Naive thymus-derived CD8-positive, alpha-beta T cell (primary cell): ENCODE data around the gene CROCC. TPM values are rescaled to one million over a fixed set of nuclear protein-coding genes. Genes with fewer than 3 reads are reported as not detected.
"Not testable (repeated sequence)": the region's sequence is repeated elsewhere in the genome, so short reads cannot be mapped to it uniquely, and the experiment has no call there.

ENCODE experiments used
- ATAC-seq, 2 donors: fragments of 150-1000 bp; cut with Tn5 transposase in 1 of 2; sonication (Bioruptor Pico), chemical (Tn5 transposase) in 1 of 2; 1 replicate in 1 of 2; 2 replicates in 1 of 2; pipeline ENCODE4 v1.10.0; 2021; ENCODE audit warnings: mild to moderate bottlenecking in 2 of 2, moderate library complexity in 2 of 2
- POLR2A ChIA-PET: fragments of 350-600 bp; sonication (Branson Sonifier 250); formaldehyde crosslinking; loops from one replicate; lab custom pipeline; 2021; ENCODE audit warnings: antibody characterized with exemption; lab: Charles Lee
- DNase-seq, 10 donors: peaks; one replicate each; pipeline versions ENCODE4 v3.0.0 to v3.0.0-alpha.2; 2020 to 2022
- H3K27ac Mint-ChIP-seq, 10 donors: one replicate each; pipeline ENCODE4 v1.8.0; 2020 to 2022; ENCODE audit warnings: mild to moderate bottlenecking in 10 of 10, mixed read lengths in 10 of 10, moderate library complexity in 4 of 10, inconsistent platforms in 1 of 10
- H3K27me3 Mint-ChIP-seq, 5 donors: one replicate each; pipeline ENCODE4 v1.8.0; 2021 to 2022; ENCODE audit warnings: mixed read lengths in 5 of 5
- H3K36me3 Mint-ChIP-seq, 3 donors: one replicate each; pipeline ENCODE4 v1.8.0; 2020 to 2022; ENCODE audit warnings: mixed read lengths in 3 of 3, mild to moderate bottlenecking in 2 of 3, inconsistent platforms in 1 of 3
- H3K4me1 Mint-ChIP-seq, 4 donors: one replicate each; pipeline ENCODE4 v1.8.0; 2021 to 2022; ENCODE audit warnings: mixed read lengths in 4 of 4
- H3K4me3 Mint-ChIP-seq, 10 donors: one replicate each; pipeline ENCODE4 v1.8.0; 2020 to 2022; ENCODE audit warnings: mild to moderate bottlenecking in 10 of 10, mixed read lengths in 10 of 10, moderate library complexity in 6 of 10, inconsistent platforms in 1 of 10
- H3K9me3 Mint-ChIP-seq, 9 donors: one replicate each; pipeline ENCODE4 v1.8.0; 2020 to 2022; ENCODE audit warnings: mixed read lengths in 9 of 9, mild to moderate bottlenecking in 3 of 9, inconsistent platforms in 1 of 9, moderate library complexity in 1 of 9
- polyA plus RNA-seq, 3 donors: library from polyadenylated mRNA; unstranded; fragments of 300-500 nt; fragmentation: Illumina TruSeq; gene quantifications; one replicate each; pipeline ENCODE4 v1.2.3, GENCODE V29; 2021
- total RNA-seq, 8 experiments: library from RNA in 2 of 8; stranded (reverse) in 2 of 8; gene quantifications; one replicate each; pipeline ENCODE4 v1.2.3 and lab custom pipeline; 2021 to 2026

Gene CROCC
- total and polyA plus RNA-seq, 5 experiments from 2014 or later: 1.2 to 124 (median 5.4) TPM

- Mint-ChIP-seq H3K4me1 (peaks cover 21 to 64% (median 47%) of the 10 kb centered on the region in 4 donors), H3K9me3 (no peaks in the 10 kb centered on the region), H3K36me3 (no peaks in the 10 kb centered on the region), H3K27me3 (no peaks in the 10 kb centered on the region), H3K4me3 (peak overlapping the region in 3 of 10 donors; percentile 80 to 84 (median 80)), H3K27ac (peak overlapping the region in 3 of 10 donors; percentile 25 to 60 (median 29))
- ATAC-seq (no peak), DNase-seq (no peak)
- POLR2A ChIA-PET: interaction anchor here (0.6 to 3.5 kb wide), 3 partner anchors 9 to 19 kb away, joined by 4 to 29 read pairs (median 7); no protein-coding TSS in a partner anchor
Measured at GRCh38 chr1:16922885-16923431, 1.2 kb downstream of the CROCC start.

DNA sequence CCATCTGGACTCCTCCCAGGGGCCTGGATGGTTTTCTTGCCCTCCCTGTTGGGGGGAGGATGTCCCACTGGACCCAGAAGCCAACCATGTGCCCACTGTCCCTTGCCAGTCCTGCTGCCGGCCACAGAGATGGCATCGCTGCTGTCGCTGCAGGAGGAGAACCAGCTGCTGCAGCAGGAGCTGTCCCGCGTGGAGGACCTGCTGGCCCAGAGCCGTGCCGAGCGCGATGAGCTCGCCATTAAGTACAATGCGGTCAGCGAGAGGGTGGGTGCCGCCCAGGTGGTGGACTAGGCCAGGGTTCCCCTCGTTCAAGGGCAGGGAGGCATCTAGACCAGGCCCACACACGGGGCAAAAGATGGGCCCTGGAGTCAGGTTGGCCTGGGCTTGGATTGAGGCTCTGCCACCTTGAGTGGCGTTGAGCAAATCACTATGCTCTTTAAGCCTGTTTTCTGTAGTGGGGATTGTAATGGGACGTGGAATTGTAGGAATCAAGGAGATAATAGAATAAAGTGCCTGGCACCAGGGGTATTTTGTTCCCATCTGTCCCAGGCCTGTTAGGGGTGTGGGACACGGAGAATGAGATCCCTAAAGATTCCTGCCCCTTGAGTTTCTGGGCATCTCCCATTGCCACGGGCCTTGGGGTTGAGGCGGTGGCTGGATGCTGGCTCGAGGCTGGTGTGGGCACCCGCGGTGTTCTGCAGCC, 2.6 kb downstream of the CROCC start:
- no peak for ATAC-seq
- H3K4me1 Mint-ChIP-seq: peaks cover 19 to 68% (median 48%) of the 10 kb centered on the region in 4 donors
- no peaks in the 10 kb centered on the region for H3K36me3 Mint-ChIP-seq
- H3K27me3 Mint-ChIP-seq: no peaks in the 10 kb centered on the region
- H3K27ac Mint-ChIP-seq: peak overlapping the region in 2 of 10 donors; percentile 55 to 62
- no peaks in the 10 kb centered on the region for H3K9me3 Mint-ChIP-seq
- DNase-seq: no peak
- POLR2A ChIA-PET: interaction anchor here (0.7 to 3.5 kb wide), 2 partner anchors 20 to 223 kb away, joined by 9 to 29 read pairs; no protein-coding TSS in a partner anchor
- peak overlapping the region in 1 of 10 donors; percentile 8 for H3K4me3 Mint-ChIP-seq

DNA sequence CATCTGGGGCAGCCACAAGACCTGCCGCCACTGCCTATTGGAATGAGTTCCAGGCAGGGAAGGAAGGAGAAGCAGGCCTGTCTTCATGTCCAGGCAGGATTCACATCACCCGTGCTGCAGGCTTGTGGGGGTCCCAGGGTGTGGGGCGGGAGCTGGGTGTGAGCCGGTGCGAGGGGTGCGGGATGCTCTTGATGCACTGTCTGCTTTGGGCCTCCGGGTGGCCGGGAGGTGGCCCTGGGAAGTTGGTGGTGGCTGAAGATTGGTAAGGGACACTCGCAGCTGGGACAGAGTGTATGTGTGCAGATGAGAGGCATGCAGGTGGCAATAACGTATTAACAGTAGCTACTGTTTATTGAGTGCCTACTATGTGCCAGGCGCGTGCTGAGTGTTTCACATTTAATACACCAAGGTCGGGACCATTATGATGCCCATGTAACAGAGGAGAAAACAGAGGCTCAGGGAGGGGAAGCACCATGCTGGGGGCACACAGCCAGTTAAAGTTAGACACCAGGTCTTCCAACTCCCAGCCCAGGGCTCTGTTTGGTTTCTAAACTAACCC, 3.3 kb downstream of the CROCC start:
- Mint-ChIP-seq H3K4me3 (no peak overlapping the region), H3K9me3 (no peaks in the 10 kb centered on the region), H3K4me1 (peaks cover 19 to 71% (median 48%) of the 10 kb centered on the region in 4 donors), H3K27me3 (no peaks in the 10 kb centered on the region), H3K36me3 (no peaks in the 10 kb centered on the region), H3K27ac (peak overlapping the region in 2 of 10 donors; percentile 55 to 64)
- ATAC-seq (no peak), DNase-seq (no peak)
- POLR2A ChIA-PET: no interaction called here

GRCh38 chr1:16925635-16926490, 4.1 kb downstream of the CROCC start:
- H3K9me3 Mint-ChIP-seq: no peaks in the 10 kb centered on the region
- H3K4me1 Mint-ChIP-seq: peaks cover 19 to 71% (median 45%) of the 10 kb centered on the region in 4 donors
- no peaks in the 10 kb centered on the region for H3K27me3 Mint-ChIP-seq
- peaks cover 0 to 2% (median 0%) of the 10 kb centered on the region in 3 donors for H3K36me3 Mint-ChIP-seq
- H3K27ac Mint-ChIP-seq: peak overlapping the region in 2 of 10 donors; percentile 38 to 47
- DNase-seq (no peak), ATAC-seq (no peak)
- no peak overlapping the region for H3K4me3 Mint-ChIP-seq
- POLR2A ChIA-PET: interaction anchor here (0.5 to 1.2 kb wide), 3 partner anchors 12 to 295 kb away, joined by 3 to 4 read pairs (median 3); no protein-coding TSS in a partner anchor

DNA sequence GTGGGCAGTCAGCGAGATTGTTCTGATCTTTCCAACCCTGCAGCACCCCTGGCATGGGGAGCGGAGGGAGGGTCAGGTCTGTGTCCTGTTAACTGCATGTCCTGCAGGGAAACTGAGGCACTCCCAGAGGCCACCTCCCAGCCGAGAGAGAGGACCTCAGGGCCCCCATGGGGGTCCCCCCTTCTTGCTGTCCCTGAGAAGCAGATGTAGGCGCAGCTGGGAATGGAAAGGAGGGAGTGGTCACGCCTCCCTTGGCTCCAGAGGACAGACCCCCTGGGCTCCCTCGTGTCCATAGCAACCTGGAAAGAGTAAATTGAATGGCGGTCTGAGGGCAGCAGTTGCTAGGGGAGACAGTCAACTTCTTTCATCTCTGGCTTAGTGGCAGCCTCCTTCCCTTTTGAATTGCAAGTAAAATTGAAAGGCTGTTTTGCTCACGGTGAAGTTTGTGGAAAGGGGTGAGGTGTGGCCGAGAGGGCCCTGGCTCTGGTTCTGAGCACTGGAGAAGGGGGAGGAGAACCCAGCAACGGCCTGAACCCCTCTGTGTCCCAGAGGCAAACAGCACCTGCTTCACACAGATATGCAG, 4.9 kb downstream of the CROCC start:
- DNase-seq: no peak
- peak overlapping the region in 2 of 10 donors; percentile 66 to 70 for H3K27ac Mint-ChIP-seq

DNA sequence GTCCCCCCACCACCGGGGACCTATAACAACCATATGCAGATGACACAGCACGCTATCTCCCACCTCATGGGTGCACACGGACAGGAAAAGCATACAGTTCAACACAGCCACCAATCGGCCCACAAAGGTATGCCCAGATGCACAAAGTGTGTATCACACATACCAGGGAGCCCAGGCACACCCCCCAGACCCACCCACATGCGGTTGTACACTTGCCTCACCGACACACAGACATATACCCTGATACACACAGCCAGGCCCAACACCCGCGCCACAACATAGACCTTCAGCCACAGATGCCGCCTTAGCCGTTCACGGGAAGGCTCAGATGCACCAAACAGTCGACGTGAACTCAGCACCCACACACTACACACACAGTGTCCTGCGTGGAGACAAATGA, 5.5 kb downstream of the CROCC start:
- peaks cover 13 to 58% (median 33%) of the 10 kb centered on the region in 4 donors for H3K4me1 Mint-ChIP-seq
- H3K27me3 Mint-ChIP-seq: no peaks in the 10 kb centered on the region
- H3K27ac Mint-ChIP-seq: peak overlapping the region in 4 of 10 donors; percentile 26 to 70 (median 49)
- no peak for ATAC-seq
- POLR2A ChIA-PET: interaction anchor here (1.0 kb wide), 1 partner anchor 22 kb away, joined by 4 read pairs; no protein-coding TSS in a partner anchor
- H3K36me3 Mint-ChIP-seq: peaks cover 0 to 12% (median 4%) of the 10 kb centered on the region in 3 donors
- H3K9me3 Mint-ChIP-seq: no peaks in the 10 kb centered on the region
- no peak for DNase-seq
- peak overlapping the region in 6 of 10 donors; percentile 1 to 66 (median 14) for H3K4me3 Mint-ChIP-seq

More for the DNA sequence above, 4.9 kb downstream of the CROCC start:
- ATAC-seq: no peak
- H3K4me3 Mint-ChIP-seq: no peak overlapping the region
- peaks cover 16 to 64% (median 39%) of the 10 kb centered on the region in 4 donors for H3K4me1 Mint-ChIP-seq
- H3K27me3 Mint-ChIP-seq: no peaks in the 10 kb centered on the region
- no peaks in the 10 kb centered on the region for H3K9me3 Mint-ChIP-seq
- peaks cover 0 to 8% (median 4%) of the 10 kb centered on the region in 3 donors for H3K36me3 Mint-ChIP-seq
- POLR2A ChIA-PET: interaction anchor here (1.2 kb wide), 1 partner anchor 12 kb away, joined by 3 read pairs; no protein-coding TSS in a partner anchor

- Mint-ChIP-seq H3K27ac (peak overlapping the region in 2 of 10 donors; percentile 66 to 70), H3K36me3 (peaks cover 0 to 15% (median 4%) of the 10 kb centered on the region in 3 donors), H3K4me1 (peaks cover 13 to 51% (median 27%) of the 10 kb centered on the region in 4 donors), H3K9me3 (no peaks in the 10 kb centered on the region), H3K4me3 (peak overlapping the region in 2 of 10 donors; percentile 16 to 18), H3K27me3 (no peaks in the 10 kb centered on the region)
- DNase-seq: no peak
- POLR2A ChIA-PET: interaction anchor here (0.6 to 1.0 kb wide), 2 partner anchors 13 to 22 kb away, joined by 3 to 4 read pairs; no protein-coding TSS in a partner anchor
- ATAC-seq: no peak
Measured at GRCh38 chr1:16927711-16928485, 6.2 kb downstream of the CROCC start.

DNA sequence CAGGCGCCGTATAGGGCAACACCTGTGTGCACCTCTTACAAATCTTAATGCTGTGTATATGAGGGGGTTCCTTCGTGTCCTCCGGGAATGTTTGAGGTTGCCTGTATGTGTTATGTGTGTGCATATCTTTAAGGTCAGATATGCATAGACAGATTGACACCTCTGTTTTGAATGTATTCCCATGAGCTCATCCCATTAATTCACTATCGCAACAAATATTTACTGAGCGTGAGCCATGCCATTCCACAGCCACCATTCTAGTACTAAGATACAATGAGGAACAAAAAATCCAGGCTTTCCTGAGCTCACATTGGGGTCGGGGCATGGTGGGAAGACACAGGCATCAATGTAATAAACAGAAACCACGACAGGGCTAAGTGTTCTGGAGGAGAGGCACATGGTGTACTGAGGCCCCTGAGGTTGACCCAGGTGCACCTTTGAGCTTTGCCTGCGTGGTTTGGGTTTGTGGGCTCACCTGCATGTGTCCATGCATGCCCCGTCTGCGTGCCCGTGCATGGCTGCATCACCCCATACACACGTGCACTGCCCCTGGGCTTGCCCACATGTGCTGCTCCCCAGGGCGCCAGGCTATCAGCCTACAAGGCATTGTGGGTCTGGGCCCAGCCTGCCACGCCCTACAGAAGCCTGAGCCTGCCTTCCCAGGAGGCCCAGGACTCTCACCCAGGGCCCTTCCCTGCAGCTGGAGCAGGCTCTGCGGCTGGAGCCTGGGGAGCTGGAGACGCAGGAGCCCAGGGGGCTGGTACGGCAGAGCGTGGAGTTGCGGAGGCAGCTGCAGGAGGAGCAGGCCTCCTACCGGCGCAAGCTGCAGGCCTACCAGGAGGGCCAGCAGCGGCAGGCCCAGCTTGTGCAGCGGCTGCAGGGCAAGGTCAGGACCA, 7.7 kb downstream of the CROCC start:
- POLR2A ChIA-PET, H3K27ac Mint-ChIP-seq, DNase-seq, H3K4me3 Mint-ChIP-seq, H3K9me3 Mint-ChIP-seq, H3K27me3 Mint-ChIP-seq, ATAC-seq: not testable (repeated sequence)
- H3K4me1 Mint-ChIP-seq: peaks cover 9 to 39% (median 23%) of the 10 kb centered on the region in 4 donors
- H3K36me3 Mint-ChIP-seq: peaks cover 0 to 27% (median 8%) of the 10 kb centered on the region in 3 donors

- H3K9me3 Mint-ChIP-seq, H3K27ac Mint-ChIP-seq, DNase-seq: not testable (repeated sequence)
Measured at GRCh38 chr1:16931206-16931934, 9.6 kb downstream of the CROCC start.

GRCh38 chr1:16933945-16934344, 12.2 kb downstream of the CROCC start:
- H3K4me1 Mint-ChIP-seq, POLR2A ChIA-PET, ATAC-seq, H3K9me3 Mint-ChIP-seq, H3K27me3 Mint-ChIP-seq, H3K4me3 Mint-ChIP-seq, DNase-seq: not testable (repeated sequence)
- H3K36me3 Mint-ChIP-seq: peaks cover 0 to 53% (median 10%) of the 10 kb centered on the region in 3 donors
- H3K27ac Mint-ChIP-seq: peak overlapping the region in 2 of 10 donors; percentile 34 to 50

More at GRCh38 chr1:16931206-16931934, 9.6 kb downstream of the CROCC start:
- H3K4me3 Mint-ChIP-seq, H3K27me3 Mint-ChIP-seq, ATAC-seq: not testable (repeated sequence)
- Mint-ChIP-seq H3K4me1 (peaks cover 6 to 24% (median 14%) of the 10 kb centered on the region in 4 donors), H3K36me3 (peaks cover 0 to 42% (median 10%) of the 10 kb centered on the region in 3 donors)
- POLR2A ChIA-PET: interaction anchor here (1.2 kb wide), 1 partner anchor 9 kb away, joined by 4 read pairs; the partner anchor contains the start of gene CROCC
